HepG2 (cell line): Measurements from ENCODE around the gene PTPRH. TPM values are rescaled to one million over a fixed set of nuclear protein-coding genes. Genes with fewer than 3 reads are reported as not detected.

Source experiments
- CBX2 ChIP-seq, 2 experiments: fragments of 200-600 bp in 1 of 2; sonication (generic); formaldehyde crosslinking in 1 of 2; IDR thresholded peaks; 2 replicates each; pipeline versions ENCODE4 v1.7.0 to v1.8.1; 2018 to 2022; ENCODE audit warnings: low read depth in 2 of 2, low read length in 1 of 2, mild to moderate bottlenecking in 1 of 2, missing genetic modification reagents in 1 of 2
- CENPBD1 ChIP-seq: sonication (generic); formaldehyde crosslinking; IDR thresholded peaks from 2 replicates; pipeline ENCODE4 v1.8.0; 2022; ENCODE audit warnings: missing genetic modification reagents, low read depth, mild to moderate bottlenecking, borderline replicate concordance
- GPBP1L1 ChIP-seq: sonication (generic); formaldehyde crosslinking; IDR thresholded peaks from 2 replicates; pipeline ENCODE4 v1.5.0; 2020; ENCODE audit warnings: mild to moderate bottlenecking, missing genetic modification reagents
- HIVEP1 ChIP-seq: sonication (generic); formaldehyde crosslinking; IDR thresholded peaks from 2 replicates; pipeline ENCODE4 v1.4.0; 2020; ENCODE audit warnings: mild to moderate bottlenecking, missing genetic modification reagents
- KDM1A ChIP-seq: IDR thresholded peaks from 2 replicates; pipeline ENCODE4 v1.6.1; 2016; ENCODE audit warnings: missing compliant biosample characterization
- MNT ChIP-seq: fragments of 450-650 bp; IDR thresholded peaks from 2 replicates; pipeline ENCODE4 v1.6.1; 2016
- SIX4 ChIP-seq: sonication (generic); formaldehyde crosslinking; IDR thresholded peaks from 2 replicates; pipeline ENCODE4 v1.4.0; 2020; ENCODE audit warnings: missing genetic modification reagents
- TEF ChIP-seq: sonication (generic); formaldehyde crosslinking; IDR thresholded peaks from 2 replicates; pipeline ENCODE4 v1.5.0; 2020; ENCODE audit warnings: missing genetic modification reagents
- ZFP36L1 ChIP-seq: sonication (generic); formaldehyde crosslinking; IDR thresholded peaks from 2 replicates; pipeline ENCODE4 v1.8.0; 2022; ENCODE audit warnings: mild to moderate bottlenecking, missing genetic modification reagents, moderate library complexity
- ZFP37 ChIP-seq: sonication (generic); formaldehyde crosslinking; IDR thresholded peaks from 2 replicates; pipeline ENCODE4 v1.4.0; 2020; ENCODE audit warnings: missing genetic modification reagents, borderline replicate concordance
- ZNF260 ChIP-seq: sonication (generic); formaldehyde crosslinking; IDR thresholded peaks from 2 replicates; pipeline ENCODE4 v1.4.0; 2020; ENCODE audit warnings: missing genetic modification reagents, low read depth, mild to moderate bottlenecking, borderline replicate concordance
- ZNF343 ChIP-seq: sonication (generic); formaldehyde crosslinking; IDR thresholded peaks from 2 replicates; pipeline ENCODE4 v1.4.0; 2020; ENCODE audit warnings: mild to moderate bottlenecking, missing genetic modification reagents
- ZNF552 ChIP-seq: sonication (generic); formaldehyde crosslinking; IDR thresholded peaks from 2 replicates; pipeline ENCODE4 v1.9.0; 2022; ENCODE audit warnings: missing genetic modification reagents, mild to moderate bottlenecking, borderline replicate concordance
- ZNF615 ChIP-seq: sonication (generic); formaldehyde crosslinking; IDR thresholded peaks from 2 replicates; pipeline ENCODE4 v1.5.0; 2020; ENCODE audit warnings: mild to moderate bottlenecking, missing genetic modification reagents, borderline replicate concordance
- ZNF761 ChIP-seq: sonication (generic); formaldehyde crosslinking; conservative IDR thresholded peaks from 2 replicates; pipeline ENCODE4 v1.4.0; 2020; ENCODE audit warnings: mild to moderate bottlenecking, missing genetic modification reagents
- polyA plus RNA-seq, 8 experiments: library from polyadenylated mRNA; depleted of rRNA in 3 of 8; stranded (reverse) in 7 of 8; unstranded in 1 of 8; fragments of >200 nt; fragmentation: Illumina TruSeq in 4 of 8; extraction: Trizol in 4 of 8; gene quantifications; 2 replicates each; pipeline versions ENCODE4 v1.2.1 to v1.2.3, GENCODE V29; 2011 to 2016; ENCODE audit warnings: low read depth in 4 of 8, missing spikeins in 1 of 8, mixed read lengths in 1 of 8; ENCODE audit not compliant: insufficient read depth in 1 of 8
- total RNA-seq, 5 experiments: library from RNA; depleted of rRNA; stranded (reverse); fragments of >200 nt; fragmentation: Illumina TruSeq; extraction: Trizol; gene quantifications; 2 replicates each; pipeline ENCODE4 v1.2.3, GENCODE V29; 2016; ENCODE audit warnings: low read depth in 1 of 5
- TF ChIP-seq, protein P1 (sequence below): IDR thresholded peaks from 2 replicates; pipeline ENCODE4 v1.6.1; 2016; ENCODE audit warnings: control low read depth
- TF ChIP-seq, protein P2 (sequence below): sonication (generic); formaldehyde crosslinking; IDR thresholded peaks from 2 replicates; pipeline ENCODE4 v1.4.0; 2020; ENCODE audit warnings: missing genetic modification reagents
- TF ChIP-seq, protein P3 (sequence below): sonication (generic); formaldehyde crosslinking; IDR thresholded peaks from 2 replicates; pipeline ENCODE4 v1.4.0; 2020; ENCODE audit warnings: missing genetic modification reagents

Gene PTPRH
- total and polyA plus RNA-seq, 2 of the 13 experiments (the other 11 are each of a cell fraction or from before 2014, with no cell fraction given), result 14.7 to 125 TPM

DNA sequence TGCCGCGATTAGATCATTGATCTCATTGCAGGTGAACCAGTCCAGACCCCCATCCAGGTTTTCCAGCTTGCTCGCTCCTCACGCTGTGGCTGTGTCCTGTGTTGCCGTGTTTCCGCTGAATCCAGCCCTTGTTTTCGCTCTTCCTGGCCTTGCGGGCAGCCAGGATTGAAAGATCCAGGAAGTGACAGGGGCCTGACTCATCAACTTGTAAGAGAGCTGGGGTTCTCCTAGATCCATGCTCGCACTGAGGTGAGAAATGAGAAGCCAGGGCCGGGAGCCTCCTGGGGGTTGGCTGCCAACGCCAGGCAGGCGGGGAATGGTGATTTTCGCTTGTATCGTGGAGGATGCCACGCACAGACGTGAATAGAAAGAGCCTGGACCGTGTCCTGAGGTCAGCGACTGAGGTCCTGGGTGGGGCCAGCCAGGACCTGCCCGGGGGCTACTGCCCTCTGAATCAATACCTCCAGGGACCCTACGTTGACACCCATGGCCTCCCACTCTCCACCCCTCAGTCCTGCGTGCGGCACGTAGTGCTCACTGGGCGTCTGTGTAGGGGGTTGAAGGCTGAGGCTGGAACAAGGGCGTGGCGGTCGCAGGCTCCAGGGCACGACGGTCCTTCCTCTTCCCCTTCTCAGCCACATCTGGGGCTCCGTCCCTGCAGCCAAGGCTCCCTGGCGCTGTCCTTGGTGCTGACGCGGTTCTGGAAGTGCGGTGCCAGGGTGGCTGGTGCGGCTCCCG, 7.3 kb upstream of the PTPRH start (continued):
- TF ChIP-seq MNT (peak; percentile 65), CENPBD1 (CRISPR knock-in tag) (no peak; the same call in 1 of the 2 replicates), TEF (CRISPR knock-in tag) (peak; percentile 95), CBX2 (IDR thresholded peaks at IDR 0.05; ENCODE audit: low read depth, low read length) (no peak), CBX2 (CRISPR knock-in tag; IDR thresholded peaks at IDR 0.05; ENCODE audit: low read depth) (no peak), HIVEP1 (CRISPR knock-in tag) (peak; percentile 96), SIX4 (CRISPR knock-in tag) (peak; percentile 86; the same call in 1 of the 2 replicates), ZNF552 (CRISPR knock-in tag) (peak; percentile 85; the same call in 1 of the 2 replicates), ZNF761 (CRISPR knock-in tag) (0 out of 2 replicates have a peak, but pooled peaks have one; percentile 82), ZFP37 (CRISPR knock-in tag) (peak; percentile 99), GPBP1L1 (CRISPR knock-in tag) (no peak), ZFP36L1 (peak; percentile 82; the same call in 1 of the 2 replicates), ZNF260 (CRISPR knock-in tag) (no peak), ZNF343 (peak; percentile 61; the same call in 1 of the 2 replicates), KDM1A (CRISPR knock-in tag) (peak; percentile 86), ZNF615 (CRISPR knock-in tag) (peak; percentile 91; the same call in 1 of the 2 replicates)
- TF ChIP-seq, protein P1, sequence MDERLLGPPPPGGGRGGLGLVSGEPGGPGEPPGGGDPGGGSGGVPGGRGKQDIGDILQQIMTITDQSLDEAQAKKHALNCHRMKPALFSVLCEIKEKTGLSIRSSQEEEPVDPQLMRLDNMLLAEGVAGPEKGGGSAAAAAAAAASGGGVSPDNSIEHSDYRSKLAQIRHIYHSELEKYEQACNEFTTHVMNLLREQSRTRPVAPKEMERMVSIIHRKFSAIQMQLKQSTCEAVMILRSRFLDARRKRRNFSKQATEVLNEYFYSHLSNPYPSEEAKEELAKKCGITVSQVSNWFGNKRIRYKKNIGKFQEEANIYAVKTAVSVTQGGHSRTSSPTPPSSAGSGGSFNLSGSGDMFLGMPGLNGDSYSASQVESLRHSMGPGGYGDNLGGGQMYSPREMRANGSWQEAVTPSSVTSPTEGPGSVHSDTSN (CRISPR knock-in tag), result no peak
- TF ChIP-seq, protein P2, sequence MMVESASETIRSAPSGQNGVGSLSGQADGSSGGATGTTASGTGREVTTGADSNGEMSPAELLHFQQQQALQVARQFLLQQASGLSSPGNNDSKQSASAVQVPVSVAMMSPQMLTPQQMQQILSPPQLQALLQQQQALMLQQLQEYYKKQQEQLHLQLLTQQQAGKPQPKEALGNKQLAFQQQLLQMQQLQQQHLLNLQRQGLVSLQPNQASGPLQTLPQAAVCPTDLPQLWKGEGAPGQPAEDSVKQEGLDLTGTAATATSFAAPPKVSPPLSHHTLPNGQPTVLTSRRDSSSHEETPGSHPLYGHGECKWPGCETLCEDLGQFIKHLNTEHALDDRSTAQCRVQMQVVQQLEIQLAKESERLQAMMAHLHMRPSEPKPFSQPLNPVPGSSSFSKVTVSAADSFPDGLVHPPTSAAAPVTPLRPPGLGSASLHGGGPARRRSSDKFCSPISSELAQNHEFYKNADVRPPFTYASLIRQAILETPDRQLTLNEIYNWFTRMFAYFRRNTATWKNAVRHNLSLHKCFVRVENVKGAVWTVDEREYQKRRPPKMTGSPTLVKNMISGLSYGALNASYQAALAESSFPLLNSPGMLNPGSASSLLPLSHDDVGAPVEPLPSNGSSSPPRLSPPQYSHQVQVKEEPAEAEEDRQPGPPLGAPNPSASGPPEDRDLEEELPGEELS (CRISPR knock-in tag), result peak; percentile 75
- TF ChIP-seq, protein P3, sequence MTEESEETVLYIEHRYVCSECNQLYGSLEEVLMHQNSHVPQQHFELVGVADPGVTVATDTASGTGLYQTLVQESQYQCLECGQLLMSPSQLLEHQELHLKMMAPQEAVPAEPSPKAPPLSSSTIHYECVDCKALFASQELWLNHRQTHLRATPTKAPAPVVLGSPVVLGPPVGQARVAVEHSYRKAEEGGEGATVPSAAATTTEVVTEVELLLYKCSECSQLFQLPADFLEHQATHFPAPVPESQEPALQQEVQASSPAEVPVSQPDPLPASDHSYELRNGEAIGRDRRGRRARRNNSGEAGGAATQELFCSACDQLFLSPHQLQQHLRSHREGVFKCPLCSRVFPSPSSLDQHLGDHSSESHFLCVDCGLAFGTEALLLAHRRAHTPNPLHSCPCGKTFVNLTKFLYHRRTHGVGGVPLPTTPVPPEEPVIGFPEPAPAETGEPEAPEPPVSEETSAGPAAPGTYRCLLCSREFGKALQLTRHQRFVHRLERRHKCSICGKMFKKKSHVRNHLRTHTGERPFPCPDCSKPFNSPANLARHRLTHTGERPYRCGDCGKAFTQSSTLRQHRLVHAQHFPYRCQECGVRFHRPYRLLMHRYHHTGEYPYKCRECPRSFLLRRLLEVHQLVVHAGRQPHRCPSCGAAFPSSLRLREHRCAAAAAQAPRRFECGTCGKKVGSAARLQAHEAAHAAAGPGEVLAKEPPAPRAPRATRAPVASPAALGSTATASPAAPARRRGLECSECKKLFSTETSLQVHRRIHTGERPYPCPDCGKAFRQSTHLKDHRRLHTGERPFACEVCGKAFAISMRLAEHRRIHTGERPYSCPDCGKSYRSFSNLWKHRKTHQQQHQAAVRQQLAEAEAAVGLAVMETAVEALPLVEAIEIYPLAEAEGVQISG (CRISPR knock-in tag), result peak; percentile 92
